IPS-11a (cell line): ENCODE data around the gene CTIF.

Source experiments
- H3K4me3 ChIP-seq: one replicate; pipeline ENCODE4 v1.5.1; 2013; ENCODE audit warnings: low read depth, low read length, control low read depth

CTIF gene

DNA sequence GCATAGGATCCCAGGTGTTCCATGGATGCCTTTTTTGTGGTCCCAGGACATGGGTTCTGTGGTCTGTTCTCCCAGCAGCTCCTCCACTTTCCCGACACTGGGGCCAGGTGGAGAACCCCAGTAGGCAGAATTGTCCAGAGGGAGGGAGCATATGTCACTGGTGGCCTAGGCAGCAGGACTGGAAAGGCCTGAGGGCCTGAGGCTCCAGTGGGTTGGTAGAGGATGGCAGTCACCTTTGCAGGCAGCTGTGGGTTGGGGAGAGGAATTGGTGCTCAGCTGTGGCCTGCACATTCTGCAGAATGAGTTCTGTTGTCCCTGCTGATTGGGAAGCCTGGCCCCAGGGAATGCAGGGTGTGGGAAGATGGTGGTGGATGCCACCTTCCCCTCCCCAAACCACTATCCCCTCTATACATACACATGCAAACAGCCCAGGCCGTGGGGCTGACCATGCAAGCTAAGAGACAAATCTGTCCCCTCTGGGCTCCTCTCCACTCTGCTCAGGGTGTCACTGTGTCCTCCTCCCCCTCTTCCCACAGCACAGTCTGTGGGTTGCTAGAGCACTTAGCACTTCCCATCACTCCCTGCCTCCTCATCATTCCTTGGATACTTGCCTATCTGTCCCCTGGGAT is 11.4 kb downstream of the CTIF start:
- no peak overlapping the region for H3K4me3 ChIP-seq

DNA sequence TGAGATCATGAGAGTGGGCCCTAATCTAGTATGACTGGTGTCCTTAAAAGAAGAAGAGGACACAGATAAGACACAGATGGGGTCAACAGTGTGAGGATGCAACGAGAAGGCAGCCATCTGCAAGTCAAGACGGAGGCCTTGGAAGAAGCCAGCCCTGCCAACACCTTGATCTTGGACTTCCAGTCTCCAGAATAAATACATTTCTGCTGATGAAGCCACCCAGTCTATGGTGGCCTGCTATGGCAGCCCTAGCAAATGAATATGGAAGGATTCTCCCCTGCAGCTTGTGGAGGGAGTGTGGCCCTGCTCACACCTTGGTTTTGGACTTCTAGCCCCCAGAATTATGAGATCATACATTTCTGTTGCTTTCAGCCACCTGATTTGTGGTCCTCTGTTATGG is 12.3 kb downstream of the CTIF start:
- no peak overlapping the region for H3K4me3 ChIP-seq

DNA sequence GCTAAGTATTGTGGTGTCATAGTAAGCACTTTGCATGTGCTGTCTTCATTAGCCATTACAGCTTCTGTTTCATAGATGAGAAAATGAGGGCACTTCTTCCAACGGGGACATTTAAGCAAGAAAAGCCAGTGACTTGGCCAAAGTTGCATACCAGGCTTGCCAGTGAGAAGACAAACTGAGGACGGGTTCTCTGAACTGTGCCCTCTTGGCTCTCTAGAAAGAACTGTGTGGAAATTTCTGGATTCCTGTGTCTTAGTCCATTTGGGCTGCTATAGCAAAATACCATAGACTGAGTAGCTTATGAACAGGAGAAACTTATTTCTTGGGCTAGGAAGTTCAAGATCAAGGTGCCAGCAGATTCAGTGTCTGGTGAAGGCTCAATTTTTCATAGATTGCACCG is 13.3 kb downstream of the CTIF start:
- no peak overlapping the region for H3K4me3 ChIP-seq

DNA sequence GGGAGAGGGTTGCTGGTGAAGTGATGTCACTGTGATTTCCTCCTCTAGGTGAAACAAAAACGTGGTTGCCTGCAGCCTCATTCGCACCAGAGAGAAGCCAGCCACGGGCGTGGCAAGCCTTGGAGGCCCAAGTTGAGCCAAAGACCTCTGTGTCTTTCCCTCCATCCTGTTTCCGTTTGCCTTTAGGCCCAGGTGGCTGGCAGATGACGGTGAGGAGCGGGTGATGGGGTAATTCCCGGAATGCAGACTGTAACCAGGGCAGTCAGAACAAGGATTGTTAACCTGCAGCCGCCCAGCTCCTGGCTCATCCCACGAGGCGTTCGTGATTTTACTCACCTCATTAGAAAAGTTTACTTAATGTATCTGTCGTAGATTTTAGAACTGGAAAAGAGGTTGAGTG is 14.4 kb downstream of the CTIF start:
- H3K4me3 ChIP-seq: no peak overlapping the region

DNA sequence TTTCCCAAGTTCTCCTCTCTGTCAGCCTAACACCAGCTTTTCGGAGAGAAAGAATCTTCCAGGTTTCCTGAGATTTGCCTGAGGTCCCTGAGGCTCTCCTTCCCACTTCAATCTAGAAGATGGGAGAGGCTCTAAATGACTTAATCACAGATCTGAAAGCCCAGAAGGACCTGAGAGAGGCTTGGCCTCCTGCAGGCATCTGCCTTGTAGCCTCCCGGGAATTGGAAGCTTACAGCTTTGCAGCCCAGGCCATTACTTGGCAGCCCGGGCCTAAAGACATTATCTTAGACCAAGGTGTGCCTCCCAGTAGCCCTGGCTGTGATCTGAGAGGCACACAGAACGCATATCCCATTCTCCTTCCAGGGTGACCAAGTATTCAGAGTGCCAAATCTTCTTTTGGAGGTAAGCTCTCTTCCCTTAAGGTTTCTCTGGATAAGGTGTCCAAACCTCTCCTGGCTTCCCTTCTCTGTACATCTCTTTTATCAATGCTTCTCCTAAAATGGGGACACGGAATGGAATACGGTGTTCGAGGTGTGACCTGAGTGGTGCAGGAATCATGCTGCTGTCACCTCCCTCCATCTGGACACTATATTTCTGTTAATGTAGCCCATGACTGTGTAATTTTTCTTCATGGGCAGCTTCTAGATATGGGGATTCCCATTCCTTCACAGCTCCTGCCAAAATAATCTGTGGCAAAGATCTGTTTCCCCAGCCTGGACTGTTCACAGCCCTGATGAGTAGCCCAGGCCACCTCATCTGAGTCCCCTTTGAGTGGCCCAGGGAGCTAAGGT is 16.0 kb downstream of the CTIF start:
- no peak overlapping the region for H3K4me3 ChIP-seq

DNA sequence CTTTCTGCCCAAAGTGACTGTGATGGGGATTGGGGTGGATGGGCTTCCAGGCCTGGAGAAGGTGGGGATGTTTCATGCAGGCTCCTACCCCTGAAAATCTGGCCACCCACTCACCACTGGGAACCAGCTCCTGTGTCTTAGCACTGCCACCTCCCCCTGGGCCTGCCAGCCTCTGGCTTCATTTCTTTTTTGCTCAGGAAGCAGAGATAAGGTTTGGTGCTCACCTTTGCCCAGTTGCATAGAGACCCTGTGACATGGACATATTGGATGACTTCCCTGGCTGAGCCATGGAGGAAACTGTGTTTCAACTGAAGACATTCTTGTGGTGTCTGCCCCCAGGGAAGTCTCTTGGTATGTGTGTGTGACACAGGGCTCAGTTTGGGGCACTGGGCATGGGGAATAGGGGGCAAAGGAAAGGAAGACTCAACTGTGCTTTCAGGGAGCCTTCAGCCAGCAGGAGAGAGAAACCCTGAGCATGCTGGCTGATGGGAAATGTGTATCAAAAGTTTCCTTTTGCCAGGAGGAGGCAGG is 16.7 kb downstream of the CTIF start:
- H3K4me3 ChIP-seq: no peak overlapping the region

DNA sequence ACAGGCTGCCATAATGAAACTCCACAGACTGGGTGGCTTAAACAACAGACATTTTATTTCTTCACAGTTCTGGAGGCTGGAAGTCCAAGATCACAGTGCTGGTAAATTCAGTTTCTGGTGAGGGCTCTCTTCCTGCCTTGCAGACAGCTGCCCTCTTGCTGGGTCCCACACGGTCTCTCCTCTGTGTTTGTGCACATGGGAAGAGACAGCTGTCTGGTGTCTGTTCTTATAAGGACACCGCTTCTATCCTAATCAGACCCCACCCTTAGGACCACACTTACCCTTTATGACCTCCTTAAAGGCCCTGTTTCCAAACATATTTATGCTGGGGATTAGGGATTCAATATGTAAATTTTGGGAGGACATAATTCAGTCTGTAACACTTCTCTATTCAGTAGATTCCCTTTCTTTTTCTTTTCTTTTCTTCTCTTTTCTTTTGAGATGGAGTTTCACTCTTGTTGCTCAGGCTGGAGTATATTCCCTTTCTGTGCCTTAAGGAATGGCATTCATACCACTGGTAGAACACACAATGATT is 18.9 kb downstream of the CTIF start:
- H3K4me3 ChIP-seq: no peak overlapping the region

DNA sequence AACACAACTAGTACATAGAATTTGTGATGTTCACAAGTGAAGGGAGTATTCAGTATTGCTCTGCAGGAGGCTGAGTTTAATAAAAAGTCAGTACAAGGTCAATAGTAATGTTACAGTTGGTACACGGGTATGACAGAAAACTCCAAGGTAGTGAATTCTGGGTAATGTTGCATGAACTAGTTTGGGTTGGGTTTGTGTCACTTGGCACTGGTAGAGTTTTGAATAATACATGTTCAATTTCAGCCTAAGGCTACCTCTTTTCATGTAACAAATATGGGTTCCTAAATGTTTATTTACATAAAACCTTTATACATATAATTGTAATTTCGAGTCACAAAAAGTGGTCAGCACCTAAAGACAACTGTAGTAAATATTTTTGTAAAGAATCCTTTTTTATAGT is 19.4 kb downstream of the CTIF start:
- H3K4me3 ChIP-seq: no peak overlapping the region

DNA sequence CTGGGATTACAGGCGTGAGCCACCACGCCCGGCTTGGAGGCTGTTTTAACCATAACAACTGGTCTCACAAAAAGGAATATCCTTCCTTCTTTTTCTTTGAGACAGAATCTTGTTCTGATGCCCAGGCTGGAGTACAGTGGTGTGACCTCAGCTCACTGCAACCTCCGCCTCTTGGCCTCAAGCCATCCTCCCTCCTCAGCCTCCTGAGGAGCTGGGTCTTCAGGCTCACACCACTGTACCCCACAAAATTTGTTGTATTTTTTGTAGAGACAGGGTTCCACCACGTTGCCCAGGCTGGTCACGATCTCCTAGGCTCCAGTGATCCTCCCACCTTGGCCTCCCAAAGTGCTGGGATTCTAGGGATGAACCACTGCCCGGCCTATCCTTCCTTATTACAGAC is 21.7 kb downstream of the CTIF start:
- H3K4me3 ChIP-seq: no peak overlapping the region

DNA sequence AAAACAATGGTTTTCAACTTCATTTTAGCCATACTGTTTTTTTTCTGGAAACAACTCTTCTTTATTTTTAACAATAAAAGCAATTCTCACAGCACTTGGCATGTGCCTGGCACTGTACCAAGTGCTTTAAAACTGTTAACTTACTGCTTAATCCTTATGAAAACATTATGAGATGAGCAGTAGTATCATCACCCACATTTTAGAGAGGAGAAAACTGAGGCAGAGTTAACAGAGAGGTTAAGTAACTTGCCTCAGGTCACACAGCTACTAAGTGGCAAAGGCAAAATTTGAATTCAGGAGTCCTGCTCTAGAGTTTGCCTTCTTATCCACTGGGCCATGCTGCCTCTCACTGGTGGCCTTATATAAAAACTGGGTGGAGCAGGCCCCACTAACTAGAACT is 23.2 kb downstream of the CTIF start:
- no peak overlapping the region for H3K4me3 ChIP-seq

DNA sequence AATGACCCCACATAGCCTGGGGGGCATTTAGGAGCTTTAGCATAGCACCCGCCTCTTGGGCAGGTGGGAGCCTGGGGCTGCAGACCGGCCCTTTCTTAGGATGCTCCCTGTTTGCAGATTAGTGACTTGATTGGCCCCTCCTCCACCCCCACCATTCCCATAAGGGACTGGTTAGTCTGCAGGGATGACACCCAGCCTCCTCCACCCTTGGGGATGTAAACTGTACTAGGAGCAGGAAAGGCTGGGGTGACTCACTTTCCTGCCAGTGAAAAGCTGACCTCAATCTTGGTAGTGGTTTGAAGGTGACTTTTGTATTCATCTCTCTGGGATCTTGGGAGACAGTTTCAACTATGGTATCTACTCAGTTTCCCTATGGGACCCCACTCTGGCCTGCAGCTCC is 24.2 kb downstream of the CTIF start:
- no peak overlapping the region for H3K4me3 ChIP-seq

DNA sequence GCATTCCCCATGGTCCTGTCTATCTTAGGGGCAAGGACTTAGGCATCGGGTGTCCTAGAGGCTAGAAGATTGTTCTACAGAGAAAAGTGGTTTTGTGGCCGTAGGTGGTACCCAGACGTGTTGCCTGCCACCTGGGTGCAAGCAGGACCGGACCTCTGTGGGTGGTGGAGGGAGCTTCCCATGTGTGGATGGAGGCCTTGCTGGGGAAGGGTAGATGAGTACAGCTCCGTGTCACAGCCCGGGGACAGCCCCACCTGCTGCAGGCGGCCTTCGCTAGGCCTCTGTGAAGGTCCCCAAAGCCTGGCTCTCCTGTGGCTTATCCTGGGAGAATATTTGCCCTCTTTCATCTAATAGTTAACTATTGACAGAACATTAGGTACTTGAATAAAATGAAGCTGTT is 25.3 kb downstream of the CTIF start:
- H3K4me3 ChIP-seq: no peak overlapping the region

DNA sequence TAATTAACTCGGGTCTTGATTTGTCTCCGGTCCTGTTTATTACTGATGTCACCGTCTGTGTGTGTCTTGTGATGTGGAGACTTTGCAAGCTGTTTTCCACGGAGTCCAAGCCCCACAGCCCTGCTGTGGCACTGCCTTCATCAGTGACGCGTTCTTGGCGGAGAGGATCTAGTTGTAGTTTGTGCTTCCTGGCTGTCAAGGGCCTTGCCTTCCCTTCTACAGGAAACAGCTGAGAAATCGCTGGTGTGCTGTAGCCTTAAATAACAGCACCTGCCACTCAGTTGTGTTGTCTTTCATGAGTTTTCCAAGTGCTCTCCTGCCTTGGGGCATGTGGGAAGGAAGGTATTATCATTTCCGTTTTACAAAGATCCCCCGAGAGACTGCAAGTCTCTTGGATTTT is 26.3 kb downstream of the CTIF start:
- H3K4me3 ChIP-seq: no peak overlapping the region

DNA sequence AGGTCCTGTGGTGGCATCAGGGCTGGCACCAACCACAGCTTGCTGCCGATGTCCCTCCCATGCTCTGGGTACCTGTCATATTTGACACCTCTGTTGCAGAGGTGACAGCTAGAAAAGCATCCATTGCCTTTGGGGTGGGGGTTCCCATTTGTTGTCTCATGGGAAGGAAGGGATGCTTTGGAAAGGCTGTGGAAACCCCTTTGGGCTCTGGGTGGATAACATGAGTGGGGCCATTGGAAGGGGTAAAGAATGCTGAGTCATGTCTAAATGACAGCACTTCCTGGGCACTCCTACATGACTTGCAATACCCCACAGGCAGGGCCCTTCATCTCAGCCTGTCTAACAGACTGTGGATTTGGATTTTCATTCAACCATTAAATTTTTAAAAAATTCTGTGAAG is 27.8 kb downstream of the CTIF start:
- H3K4me3 ChIP-seq: no peak overlapping the region

DNA sequence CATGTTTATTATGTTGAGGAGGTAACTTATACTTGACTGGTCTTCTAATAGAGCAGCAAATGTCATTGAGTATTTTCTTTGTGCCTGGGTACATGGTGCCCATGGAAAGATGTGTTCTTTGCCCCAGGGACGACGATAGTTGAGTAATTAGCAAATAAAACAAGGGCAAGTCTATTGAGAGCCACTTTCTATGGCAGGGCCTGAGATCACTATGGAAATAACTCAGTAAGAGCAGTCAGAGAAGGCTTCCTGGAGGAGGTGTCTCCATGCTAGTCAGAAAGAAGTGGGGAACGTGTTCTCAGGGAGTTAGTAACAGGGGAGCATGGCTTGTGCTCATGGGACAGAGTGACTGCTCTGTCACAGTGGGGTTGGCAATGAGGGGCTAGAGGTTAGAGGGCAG is 28.6 kb downstream of the CTIF start:
- no peak overlapping the region for H3K4me3 ChIP-seq

DNA sequence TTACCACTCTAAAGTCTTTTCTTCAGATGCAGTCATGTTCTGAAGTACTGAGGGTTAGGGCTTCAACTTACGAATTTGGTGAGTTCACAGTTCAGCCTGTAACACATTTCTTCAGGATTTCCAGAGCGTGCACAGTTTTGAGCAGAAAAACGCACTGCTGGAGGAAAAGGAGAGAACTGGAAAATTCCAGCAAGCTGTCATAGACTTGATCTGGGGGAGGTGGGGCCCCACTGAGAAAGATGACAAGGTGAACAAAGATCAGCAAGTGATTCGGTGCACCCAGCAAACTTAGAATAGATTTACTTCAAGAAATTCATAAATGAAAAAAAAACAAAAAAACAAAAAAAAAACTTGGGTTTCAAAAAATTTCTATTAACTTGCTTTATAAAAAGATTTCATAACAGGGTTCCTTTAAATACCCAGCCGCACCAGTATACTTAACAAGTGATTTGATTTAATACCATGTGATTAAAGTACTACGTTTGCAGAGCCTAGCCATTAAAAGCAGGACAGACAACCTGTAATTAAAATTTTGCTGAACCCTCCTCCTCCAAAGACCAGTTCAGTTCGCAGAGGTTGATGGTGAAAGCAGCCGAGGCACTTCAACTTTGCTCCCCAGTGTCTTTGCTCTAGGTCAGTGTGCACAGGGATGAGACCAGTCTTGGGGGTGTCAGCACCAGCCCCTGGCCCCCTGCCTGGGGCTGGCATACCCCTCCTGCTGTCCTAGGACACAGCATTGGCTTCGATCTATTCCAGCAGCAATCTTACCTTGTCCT is 30.5 kb downstream of the CTIF start:
- no peak overlapping the region for H3K4me3 ChIP-seq

DNA sequence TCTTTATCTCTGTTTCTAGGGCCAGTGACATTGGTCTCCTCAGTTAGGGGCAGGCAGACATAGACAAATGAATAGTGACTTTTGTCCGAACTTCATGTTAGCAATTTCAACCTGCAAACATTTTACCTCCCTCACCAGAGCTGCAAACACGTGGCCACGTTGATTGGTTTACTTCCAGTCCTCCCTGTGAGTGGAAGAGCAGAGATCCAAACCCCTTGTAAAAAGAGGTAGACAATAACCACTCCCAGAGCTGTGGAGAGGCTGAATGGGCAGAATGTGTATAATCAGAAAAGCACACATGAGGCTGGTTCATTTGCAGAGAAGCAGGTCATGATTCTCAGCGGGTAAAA is 31.1 kb downstream of the CTIF start:
- H3K4me3 ChIP-seq: no peak overlapping the region

DNA sequence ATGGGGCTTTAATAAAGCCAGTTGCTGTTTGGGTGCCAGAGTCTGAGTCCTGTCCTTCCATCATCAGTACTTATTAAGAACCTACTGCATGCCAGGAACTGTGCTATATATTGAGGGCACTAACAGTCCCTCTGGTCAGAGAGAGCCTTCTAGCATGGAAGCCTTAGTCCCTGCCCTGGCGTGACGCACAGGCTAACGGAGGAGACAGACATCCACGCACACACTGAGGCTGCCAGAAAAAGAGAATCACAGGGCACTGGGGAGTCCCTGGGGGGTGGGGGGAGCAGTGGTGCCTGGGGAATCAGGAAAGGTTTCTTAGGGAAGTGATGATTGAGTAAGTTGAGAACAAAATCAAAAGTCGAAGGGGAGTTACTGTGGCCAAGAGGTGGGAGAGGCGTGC is 31.5 kb downstream of the CTIF start:
- H3K4me3 ChIP-seq: no peak overlapping the region

DNA sequence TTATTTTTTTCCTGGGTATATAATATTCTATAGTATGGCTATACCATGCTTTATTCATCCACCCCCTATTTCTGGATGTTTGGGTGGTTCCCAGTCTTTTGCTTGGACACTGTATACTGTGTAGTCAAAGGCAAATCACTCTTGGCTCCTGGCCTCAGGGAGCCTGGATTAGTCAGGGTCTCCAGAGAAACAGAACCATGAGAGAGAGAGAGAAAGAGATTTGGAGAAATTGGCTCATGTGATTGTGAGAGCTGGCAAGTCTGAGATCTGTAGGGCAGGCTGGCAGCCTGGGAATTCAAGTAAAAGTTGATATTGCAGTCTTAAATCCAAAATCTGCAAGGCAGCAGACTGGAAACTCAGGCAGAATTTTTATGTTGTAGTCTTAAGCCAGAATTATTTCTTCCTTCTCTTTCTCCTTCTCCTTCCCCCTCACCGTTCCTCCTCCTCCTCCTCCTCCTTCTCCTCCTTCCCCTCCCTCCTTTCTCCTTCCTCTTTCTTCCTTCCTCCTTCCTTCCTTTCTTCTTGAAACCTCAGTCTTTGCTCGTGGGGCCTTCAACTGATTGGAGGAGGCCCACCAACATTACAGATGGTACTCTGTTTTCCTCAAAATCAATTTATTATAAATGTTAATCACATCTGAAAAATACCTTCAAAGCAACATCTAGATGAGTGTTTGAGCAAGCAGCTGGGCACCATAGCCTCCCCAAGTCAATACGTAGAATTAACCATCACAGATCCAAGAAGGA is 33.0 kb downstream of the CTIF start:
- H3K4me3 ChIP-seq: no peak overlapping the region

DNA sequence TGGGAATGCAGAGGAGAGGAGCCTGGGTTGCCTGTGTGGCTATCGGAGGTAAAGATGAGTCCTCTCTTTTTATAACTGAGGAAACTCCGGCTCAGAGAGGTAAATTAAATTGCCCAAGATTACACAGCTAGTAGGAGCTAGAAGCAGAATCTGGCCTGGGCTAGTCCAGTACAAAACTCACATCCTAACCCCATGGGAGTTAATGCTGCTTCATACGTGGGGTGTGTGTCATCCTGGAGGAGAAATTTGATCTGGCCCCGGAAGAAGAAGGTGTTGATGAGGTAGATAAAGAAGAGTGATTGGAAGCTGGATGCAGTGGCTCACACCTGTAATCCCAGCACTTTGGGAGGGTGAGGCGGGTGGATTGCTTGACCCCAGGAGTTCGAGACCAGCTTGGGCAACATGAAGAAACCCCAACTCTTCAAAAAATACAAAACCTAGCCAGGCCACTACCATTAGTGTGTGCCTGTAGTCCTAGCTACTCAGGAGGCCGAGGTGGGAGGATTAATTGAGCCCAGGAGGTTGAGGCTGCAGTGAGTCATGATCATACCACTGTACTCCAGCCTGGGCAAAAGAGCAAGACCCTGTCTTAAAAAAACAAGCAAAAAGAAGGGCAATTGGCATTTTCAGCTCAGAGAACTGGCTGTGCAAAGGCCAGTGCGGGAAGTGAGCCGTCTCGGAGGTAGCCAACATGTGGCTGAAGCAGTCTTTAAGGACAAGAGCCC is 33.7 kb downstream of the CTIF start:
- H3K4me3 ChIP-seq: no peak overlapping the region
